Thoracic aorta (tissue), 2 donors: ENCODE results near the gene IL12RB2. TPM values are rescaled to one million over a fixed set of nuclear protein-coding genes. Genes with fewer than 3 reads are reported as not detected.

Experiments
- ATAC-seq: fragments of 150-250 bp; one replicate; pipeline ENCODE4 v1.8.0; 2017; ENCODE audit warnings: low read depth; ENCODE audit not compliant: insufficient number of reproducible peaks, low FRiP score
- DNase-seq: peaks from one replicate; pipeline ENCODE4 v3.0.0-alpha.2; 2020; ENCODE audit warnings: low spot score
- H3K27ac ChIP-seq, 2 donors: fragments of 200-600 bp; sonication (generic); 1 replicate in 1 of 2; 2 replicates in 1 of 2; pipeline ENCODE4 v1.5.1; 2016; ENCODE audit warnings: mild to moderate bottlenecking in 2 of 2, moderate library complexity in 2 of 2
- H3K27me3 ChIP-seq: fragments of 200-600 bp; sonication (generic); replicated peaks from 2 replicates; pipeline ENCODE4 v1.6.0; 2016; ENCODE audit warnings: mild to moderate bottlenecking; ENCODE audit not compliant: insufficient read depth
- H3K36me3 ChIP-seq: fragments of 200-600 bp; sonication (generic); one replicate; pipeline ENCODE4 v1.5.1; 2016
- H3K4me1 ChIP-seq, 2 donors: fragments of 200-600 bp; sonication (generic); 1 replicate in 1 of 2; 2 replicates in 1 of 2; pipeline versions ENCODE4 v1.5.1 to v1.6.0; 2016; ENCODE audit warnings: low read depth in 2 of 2, mild to moderate bottlenecking in 1 of 2; ENCODE audit not compliant: control insufficient read depth in 1 of 2
- H3K4me3 ChIP-seq: fragments of 200-600 bp; sonication (generic); 2 replicates; pipeline ENCODE4 v1.5.1; 2016; ENCODE audit warnings: mild to moderate bottlenecking
- H3K9me3 ChIP-seq: fragments of 200-600 bp; sonication (generic); 2 replicates; pipeline ENCODE4 v1.5.1; 2016
- CTCF ChIP-seq: fragments of 200-600 bp; sonication (generic); IDR thresholded peaks from one replicate; pipeline ENCODE4 v1.5.1; 2019; ENCODE audit warnings: antibody characterized with exemption
- total RNA-seq, 2 donors: library from RNA; depleted of rRNA; stranded (reverse); fragments of >200 nt; gene quantifications; one replicate each; pipeline versions ENCODE4 v1.1.0 to v1.2.3, GENCODE V29; 2016

Gene IL12RB2
- total RNA-seq, 2 donors from 2014 or later = 3.1 to 3.5 TPM

- no peaks in the 10 kb centered on the region for H3K4me1 ChIP-seq
- no peak overlapping the region for H3K27ac ChIP-seq
- no peak for TF ChIP-seq CTCF
- no peak for DNase-seq
- no peak for ATAC-seq
- H3K27me3 ChIP-seq = no peaks in the 10 kb centered on the region
- H3K4me3 ChIP-seq = no peak overlapping the region
- H3K9me3 ChIP-seq = no peaks in the 10 kb centered on the region
- no peaks in the 10 kb centered on the region for H3K36me3 ChIP-seq
Measured at GRCh38 chr1:67264899-67265298, 42.8 kb upstream of the IL12RB2 start.

DNA sequence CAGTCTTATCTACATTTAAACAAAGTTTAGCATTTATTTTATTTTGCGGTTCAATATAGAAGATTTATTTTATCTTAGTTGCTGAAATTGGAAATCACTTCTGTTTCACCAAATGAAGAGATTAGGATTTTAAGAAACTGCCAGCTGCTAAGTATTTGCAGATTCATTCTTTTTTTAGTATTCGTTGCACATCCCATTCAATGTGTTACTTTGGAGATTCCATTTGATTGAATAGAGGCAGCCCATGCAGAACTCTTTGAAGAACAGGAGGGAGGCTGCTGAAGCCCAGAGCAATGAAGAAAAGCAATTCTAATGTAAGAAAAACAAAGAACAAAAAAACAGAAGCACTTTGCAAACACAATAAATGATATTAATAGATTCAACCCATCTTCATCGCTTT lies 38.6 kb upstream of the IL12RB2 start:
- no peaks in the 10 kb centered on the region for H3K9me3 ChIP-seq
- TF ChIP-seq CTCF = no peak
- ATAC-seq (no peak), DNase-seq (no peak)
- H3K4me1 ChIP-seq = no peaks in the 10 kb centered on the region
- no peak overlapping the region for H3K27ac ChIP-seq
- H3K4me3 ChIP-seq = no peak overlapping the region
- no peaks in the 10 kb centered on the region for H3K27me3 ChIP-seq
- H3K36me3 ChIP-seq = no peaks in the 10 kb centered on the region

DNA sequence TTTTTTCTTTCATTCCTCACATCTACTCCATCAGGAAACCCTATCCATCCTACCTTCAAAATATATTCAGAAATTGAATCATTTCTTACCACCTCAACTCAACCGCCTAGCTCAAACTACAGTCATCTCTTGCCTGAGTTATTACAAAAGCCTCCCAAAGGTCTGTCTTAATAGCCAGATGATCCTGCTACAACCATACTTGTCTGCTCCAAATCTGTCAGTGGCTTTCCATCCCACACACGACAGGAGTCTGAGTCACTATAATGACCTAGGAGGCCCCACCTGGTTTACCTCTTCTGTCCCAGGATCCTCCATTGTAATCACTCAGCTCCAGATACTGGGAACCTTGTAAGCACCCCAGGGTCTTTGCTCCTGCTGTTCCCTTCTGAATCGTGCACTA lies 37.1 kb upstream of the IL12RB2 start:
- no peaks in the 10 kb centered on the region for H3K4me1 ChIP-seq
- ATAC-seq (no peak), DNase-seq (no peak)
- H3K27me3 ChIP-seq = no peaks in the 10 kb centered on the region
- TF ChIP-seq CTCF = no peak
- no peak overlapping the region for H3K4me3 ChIP-seq
- H3K36me3 ChIP-seq = no peaks in the 10 kb centered on the region
- no peak overlapping the region for H3K27ac ChIP-seq
- H3K9me3 ChIP-seq = no peaks in the 10 kb centered on the region

- Histone ChIP-seq H3K36me3 (no peaks in the 10 kb centered on the region), H3K4me3 (no peak overlapping the region), H3K27me3 (no peaks in the 10 kb centered on the region), H3K27ac (no peak overlapping the region), H3K9me3 (no peaks in the 10 kb centered on the region), H3K4me1 (no peaks in the 10 kb centered on the region)
- ATAC-seq (no peak), DNase-seq (no peak)
- TF ChIP-seq CTCF = no peak
Measured at GRCh38 chr1:67273591-67273990, 34.1 kb upstream of the IL12RB2 start.

DNA sequence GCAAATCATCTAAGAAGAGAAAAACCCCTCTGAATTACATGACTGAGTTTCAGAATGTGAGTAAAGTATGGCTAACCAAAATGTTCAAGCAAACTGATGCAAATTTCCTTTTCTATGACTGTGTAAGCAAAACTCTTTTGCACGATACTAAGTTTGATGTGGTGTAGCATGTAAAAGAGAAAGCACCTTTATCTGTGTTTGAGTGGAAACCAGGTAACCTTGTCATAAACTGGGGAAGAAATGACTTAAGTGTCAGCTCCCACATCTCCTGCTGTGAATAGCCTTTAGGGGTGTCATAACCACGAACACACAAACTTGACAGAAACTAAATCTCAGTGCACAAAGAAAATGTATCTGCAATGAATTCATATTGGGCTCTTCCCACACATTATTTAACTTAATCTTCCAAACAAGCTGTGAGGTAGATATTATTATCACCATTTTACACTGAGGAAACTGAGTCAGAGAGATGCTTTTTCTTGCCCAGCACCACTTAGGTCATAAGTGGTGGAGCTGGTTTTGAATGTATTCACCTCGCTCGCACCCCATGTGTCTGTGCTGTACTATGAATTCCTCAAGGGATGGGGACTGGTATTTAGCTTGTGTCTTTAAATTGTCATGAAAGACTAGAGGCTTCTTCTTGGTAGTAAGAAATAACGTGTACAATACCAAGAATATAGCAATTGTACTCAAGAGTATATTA lies 32.9 kb upstream of the IL12RB2 start:
- Histone ChIP-seq H3K36me3 (no peaks in the 10 kb centered on the region), H3K4me3 (no peak overlapping the region), H3K27ac (no peak overlapping the region), H3K4me1 (no peaks in the 10 kb centered on the region), H3K27me3 (no peaks in the 10 kb centered on the region), H3K9me3 (no peaks in the 10 kb centered on the region)
- no peak for ATAC-seq
- no peak for TF ChIP-seq CTCF
- no peak for DNase-seq
